ENCODE measurements around the gene UMOD. TPM values are rescaled to one million over a fixed set of nuclear protein-coding genes. Genes with fewer than 3 reads are reported as not detected.

The UMOD gene
- total RNA-seq, 1 donor = not detected

GRCh38 chr16:20327444-20328041 is 25.0 kb downstream of the UMOD start, which contains the start of gene GP2:
GP2 (minus strand) TSS chr16:20327513; CDS start chr16:20326431, 1,082 bp downstream.
- no peak within 1 kb of the TSS for H3K27ac ChIP-seq (ENCODE audit: low read depth, low read length)
- no peak for DNase-seq (ENCODE audit: insufficient read length, low spot score, missing footprints)
- no peaks in the 10 kb centered on the region for H3K27me3 ChIP-seq (ENCODE audit: insufficient read depth, low read length)

GRCh38 chr16:20326321-20326720 is 26.2 kb downstream of the UMOD start:
- no peak overlapping the region for H3K27ac ChIP-seq (ENCODE audit: low read depth, low read length)
- no peaks in the 10 kb centered on the region for H3K36me3 ChIP-seq (ENCODE audit: insufficient read depth, low read length)
- TF ChIP-seq CTCF (IDR thresholded peaks at IDR 0.05; ENCODE audit: extremely low read depth, low read depth, low read length) = no peak
- no peaks in the 10 kb centered on the region for H3K9me3 ChIP-seq (ENCODE audit: low read depth, low read length)
- no peaks in the 10 kb centered on the region for H3K79me2 ChIP-seq (ENCODE audit: insufficient read depth, low read length)
- no peaks in the 10 kb centered on the region for H3K4me1 ChIP-seq (ENCODE audit: insufficient read depth, low read length)
- H3K4me2 ChIP-seq (ENCODE audit: insufficient read depth, low read length) = no peak overlapping the region
- no peak for DNase-seq (ENCODE audit: insufficient read length, low spot score, missing footprints)
- no peak overlapping the region for H2AFZ ChIP-seq (ENCODE audit: low read length)
- no peaks in the 10 kb centered on the region for H3K27me3 ChIP-seq (ENCODE audit: insufficient read depth, low read length)
- H4K20me1 ChIP-seq (ENCODE audit: insufficient read depth, low read length) = no peaks in the 10 kb centered on the region
- H3K4me3 ChIP-seq (ENCODE audit: insufficient read depth, low read length) = no peak overlapping the region

More at GRCh38 chr16:20327444-20328041, 25.0 kb downstream of the UMOD start, which contains the start of gene GP2:
- H3K4me2 ChIP-seq (ENCODE audit: insufficient read depth, low read length) = no peak within 1 kb of the TSS
- no peaks in the 10 kb centered on the region for H3K9me3 ChIP-seq (ENCODE audit: low read depth, low read length)
- no peaks in the 10 kb centered on the region for H3K79me2 ChIP-seq (ENCODE audit: insufficient read depth, low read length)
- H3K4me1 ChIP-seq (ENCODE audit: insufficient read depth, low read length) = no peaks in the 10 kb centered on the region
- no peaks in the 10 kb centered on the region for H3K36me3 ChIP-seq (ENCODE audit: insufficient read depth, low read length)
- no peak within 1 kb of the TSS for H3K4me3 ChIP-seq (ENCODE audit: insufficient read depth, low read length)
- no peaks in the 10 kb centered on the region for H4K20me1 ChIP-seq (ENCODE audit: insufficient read depth, low read length)
- TF ChIP-seq CTCF (IDR thresholded peaks at IDR 0.05; ENCODE audit: extremely low read depth, low read depth, low read length) = no peak
- no peak within 1 kb of the TSS for H2AFZ ChIP-seq (ENCODE audit: low read length)

GRCh38 chr16:20325005-20325404 is 27.5 kb downstream of the UMOD start:
- H3K27ac ChIP-seq (ENCODE audit: low read depth, low read length) = no peak overlapping the region
- H2AFZ ChIP-seq (ENCODE audit: low read length) = no peak overlapping the region
- no peaks in the 10 kb centered on the region for H3K4me1 ChIP-seq (ENCODE audit: insufficient read depth, low read length)
- H3K36me3 ChIP-seq (ENCODE audit: insufficient read depth, low read length) = no peaks in the 10 kb centered on the region
- H4K20me1 ChIP-seq (ENCODE audit: insufficient read depth, low read length) = no peaks in the 10 kb centered on the region
- no peaks in the 10 kb centered on the region for H3K27me3 ChIP-seq (ENCODE audit: insufficient read depth, low read length)
- no peak overlapping the region for H3K4me3 ChIP-seq (ENCODE audit: insufficient read depth, low read length)
- TF ChIP-seq CTCF (IDR thresholded peaks at IDR 0.05; ENCODE audit: extremely low read depth, low read depth, low read length) = no peak
- H3K9me3 ChIP-seq (ENCODE audit: low read depth, low read length) = no peaks in the 10 kb centered on the region
- no peaks in the 10 kb centered on the region for H3K79me2 ChIP-seq (ENCODE audit: insufficient read depth, low read length)
- no peak overlapping the region for H3K4me2 ChIP-seq (ENCODE audit: insufficient read depth, low read length)
- DNase-seq (ENCODE audit: insufficient read length, low spot score, missing footprints) = no peak

GRCh38 chr16:20323591-20324117 is 28.9 kb downstream of the UMOD start:
- H3K36me3 ChIP-seq (ENCODE audit: insufficient read depth, low read length) = no peaks in the 10 kb centered on the region
- no peaks in the 10 kb centered on the region for H3K27me3 ChIP-seq (ENCODE audit: insufficient read depth, low read length)
- H2AFZ ChIP-seq (ENCODE audit: low read length) = no peak overlapping the region
- H3K9me3 ChIP-seq (ENCODE audit: low read depth, low read length) = no peaks in the 10 kb centered on the region
- H3K27ac ChIP-seq (ENCODE audit: low read depth, low read length) = no peak overlapping the region
- H3K4me3 ChIP-seq (ENCODE audit: insufficient read depth, low read length) = no peak overlapping the region
- no peaks in the 10 kb centered on the region for H4K20me1 ChIP-seq (ENCODE audit: insufficient read depth, low read length)
- no peak overlapping the region for H3K4me2 ChIP-seq (ENCODE audit: insufficient read depth, low read length)
- no peak for TF ChIP-seq CTCF (IDR thresholded peaks at IDR 0.05; ENCODE audit: extremely low read depth, low read depth, low read length)
- no peaks in the 10 kb centered on the region for H3K79me2 ChIP-seq (ENCODE audit: insufficient read depth, low read length)
- no peaks in the 10 kb centered on the region for H3K4me1 ChIP-seq (ENCODE audit: insufficient read depth, low read length)
- DNase-seq (ENCODE audit: insufficient read length, low spot score, missing footprints) = no peak

All from osteoblast (primary cell).